MM.1S (cell line): ENCODE data around the gene KCMF1.

Source experiments
- CTCF ChIP-seq: fragments of 300-600 bp; sonication (generic); IDR thresholded peaks from 2 replicates; pipeline ENCODE4 v1.5.1; 2016; ENCODE audit warnings: antibody characterized with exemption, low read length, mixed read lengths
- EZH2 ChIP-seq: fragments of 300-600 bp; sonication (generic); optimal IDR thresholded peaks from 2 replicates; pipeline ENCODE3; 2017; ENCODE audit warnings: low read depth, mild to moderate bottlenecking, antibody characterized with exemption, low read length, mixed read lengths
- EZH2phosphoT487 ChIP-seq: fragments of 300-600 bp; sonication (generic); IDR thresholded peaks from 2 replicates; pipeline ENCODE4 v1.6.1; 2018; ENCODE audit warnings: antibody characterized with exemption, low read length

- TF ChIP-seq CTCF = no peak
- TF ChIP-seq EZH2 = no peak
- no peak for TF ChIP-seq EZH2phosphoT487
Measured at GRCh38 chr2:85071096-85071495, 100.1 kb downstream of the KCMF1 start.
